ENCODE data around the gene MYOZ3.

MYOZ3 gene

DNA sequence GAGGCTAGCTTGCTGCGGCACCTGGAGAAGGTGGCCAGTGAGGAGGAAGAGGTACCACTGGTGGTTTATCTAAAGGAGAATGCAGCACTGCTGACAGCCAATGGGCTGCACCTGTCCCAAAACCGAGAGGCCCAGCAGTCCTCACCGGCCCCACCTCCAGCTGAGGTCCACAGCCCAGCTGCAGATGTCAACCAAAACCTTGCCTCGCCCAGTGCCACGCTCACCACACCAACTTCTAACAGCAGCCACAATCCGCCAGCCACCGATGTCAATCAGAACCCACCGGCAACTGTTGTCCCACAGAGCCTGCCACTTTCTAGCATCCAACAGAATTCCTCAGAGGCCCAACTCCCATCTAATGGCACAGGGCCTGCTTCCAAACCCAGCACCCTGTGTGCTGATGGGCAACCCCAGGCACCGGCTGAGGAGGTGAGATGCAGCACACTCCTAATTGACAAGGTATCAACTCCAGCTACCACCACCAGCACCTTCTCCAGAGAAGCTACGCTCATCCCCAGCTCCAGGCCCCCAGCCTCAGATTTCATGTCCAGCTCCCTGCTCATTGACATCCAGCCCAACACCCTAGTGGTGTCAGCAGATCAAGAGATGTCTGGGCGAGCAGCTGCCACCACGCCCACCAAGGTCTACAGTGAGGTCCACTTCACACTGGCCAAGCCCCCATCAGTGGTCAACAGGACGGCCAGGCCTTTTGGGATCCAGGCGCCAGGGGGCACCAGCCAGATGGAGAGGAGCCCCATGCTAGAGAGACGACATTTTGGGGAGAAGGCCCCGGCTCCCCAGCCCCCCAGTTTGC lies 12.6 kb upstream of the MYOZ3 start:
- in situ Hi-C loops (cut with MboI; ENCODE audit: low sequenced_read_pairs, unreplicated experiment) = no loop called here
- DNase-seq (ENCODE audit: low spot score) = no peak
- TF ChIP-seq, protein P1, sequence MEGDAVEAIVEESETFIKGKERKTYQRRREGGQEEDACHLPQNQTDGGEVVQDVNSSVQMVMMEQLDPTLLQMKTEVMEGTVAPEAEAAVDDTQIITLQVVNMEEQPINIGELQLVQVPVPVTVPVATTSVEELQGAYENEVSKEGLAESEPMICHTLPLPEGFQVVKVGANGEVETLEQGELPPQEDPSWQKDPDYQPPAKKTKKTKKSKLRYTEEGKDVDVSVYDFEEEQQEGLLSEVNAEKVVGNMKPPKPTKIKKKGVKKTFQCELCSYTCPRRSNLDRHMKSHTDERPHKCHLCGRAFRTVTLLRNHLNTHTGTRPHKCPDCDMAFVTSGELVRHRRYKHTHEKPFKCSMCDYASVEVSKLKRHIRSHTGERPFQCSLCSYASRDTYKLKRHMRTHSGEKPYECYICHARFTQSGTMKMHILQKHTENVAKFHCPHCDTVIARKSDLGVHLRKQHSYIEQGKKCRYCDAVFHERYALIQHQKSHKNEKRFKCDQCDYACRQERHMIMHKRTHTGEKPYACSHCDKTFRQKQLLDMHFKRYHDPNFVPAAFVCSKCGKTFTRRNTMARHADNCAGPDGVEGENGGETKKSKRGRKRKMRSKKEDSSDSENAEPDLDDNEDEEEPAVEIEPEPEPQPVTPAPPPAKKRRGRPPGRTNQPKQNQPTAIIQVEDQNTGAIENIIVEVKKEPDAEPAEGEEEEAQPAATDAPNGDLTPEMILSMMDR (IDR thresholded peaks at IDR 0.05; ENCODE audit: borderline replicate concordance, control extremely low read depth, extremely low read depth, insufficient read depth, missing control alignments) = no peak

DNA sequence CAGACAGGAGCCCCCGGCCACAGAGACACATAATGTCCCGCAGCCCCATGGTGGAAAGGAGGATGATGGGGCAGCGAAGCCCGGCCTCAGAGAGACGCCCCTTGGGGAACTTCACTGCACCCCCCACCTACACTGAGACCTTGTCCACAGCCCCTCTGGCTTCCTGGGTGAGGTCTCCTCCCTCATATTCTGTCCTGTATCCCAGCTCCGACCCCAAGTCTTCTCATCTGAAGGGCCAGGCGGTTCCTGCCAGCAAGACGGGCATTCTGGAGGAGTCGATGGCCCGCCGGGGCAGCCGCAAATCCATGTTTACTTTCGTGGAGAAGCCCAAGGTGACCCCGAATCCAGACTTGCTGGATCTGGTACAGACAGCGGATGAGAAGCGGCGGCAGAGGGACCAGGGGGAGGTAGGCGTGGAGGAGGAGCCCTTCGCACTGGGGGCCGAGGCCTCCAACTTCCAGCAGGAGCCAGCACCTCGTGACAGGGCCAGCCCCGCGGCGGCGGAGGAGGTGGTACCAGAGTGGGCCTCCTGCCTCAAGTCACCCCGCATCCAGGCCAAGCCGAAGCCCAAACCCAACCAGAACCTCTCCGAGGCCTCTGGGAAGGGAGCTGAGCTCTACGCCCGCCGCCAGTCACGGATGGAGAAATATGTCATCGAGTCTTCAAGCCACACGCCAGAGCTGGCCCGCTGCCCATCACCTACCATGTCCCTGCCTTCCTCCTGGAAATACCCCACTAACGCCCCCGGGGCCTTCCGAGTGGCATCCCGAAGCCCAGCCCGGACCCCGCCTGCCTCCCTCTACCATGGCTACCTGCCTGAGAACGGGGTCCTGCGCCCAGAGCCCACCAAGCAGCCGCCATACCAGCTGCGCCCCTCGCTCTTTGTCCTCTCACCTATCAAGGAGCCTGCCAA lies 11.7 kb upstream of the MYOZ3 start:
- no peak for DNase-seq (ENCODE audit: low spot score)
- TF ChIP-seq, protein P1 (IDR thresholded peaks at IDR 0.05; ENCODE audit: borderline replicate concordance, control extremely low read depth, extremely low read depth, insufficient read depth, missing control alignments) = no peak
- in situ Hi-C loops (cut with MboI; ENCODE audit: low sequenced_read_pairs, unreplicated experiment) = loop anchor here (5.0 to 25.0 kb wide), 2 partner anchors 87 to 187 kb away; no protein-coding TSS in a partner anchor

DNA sequence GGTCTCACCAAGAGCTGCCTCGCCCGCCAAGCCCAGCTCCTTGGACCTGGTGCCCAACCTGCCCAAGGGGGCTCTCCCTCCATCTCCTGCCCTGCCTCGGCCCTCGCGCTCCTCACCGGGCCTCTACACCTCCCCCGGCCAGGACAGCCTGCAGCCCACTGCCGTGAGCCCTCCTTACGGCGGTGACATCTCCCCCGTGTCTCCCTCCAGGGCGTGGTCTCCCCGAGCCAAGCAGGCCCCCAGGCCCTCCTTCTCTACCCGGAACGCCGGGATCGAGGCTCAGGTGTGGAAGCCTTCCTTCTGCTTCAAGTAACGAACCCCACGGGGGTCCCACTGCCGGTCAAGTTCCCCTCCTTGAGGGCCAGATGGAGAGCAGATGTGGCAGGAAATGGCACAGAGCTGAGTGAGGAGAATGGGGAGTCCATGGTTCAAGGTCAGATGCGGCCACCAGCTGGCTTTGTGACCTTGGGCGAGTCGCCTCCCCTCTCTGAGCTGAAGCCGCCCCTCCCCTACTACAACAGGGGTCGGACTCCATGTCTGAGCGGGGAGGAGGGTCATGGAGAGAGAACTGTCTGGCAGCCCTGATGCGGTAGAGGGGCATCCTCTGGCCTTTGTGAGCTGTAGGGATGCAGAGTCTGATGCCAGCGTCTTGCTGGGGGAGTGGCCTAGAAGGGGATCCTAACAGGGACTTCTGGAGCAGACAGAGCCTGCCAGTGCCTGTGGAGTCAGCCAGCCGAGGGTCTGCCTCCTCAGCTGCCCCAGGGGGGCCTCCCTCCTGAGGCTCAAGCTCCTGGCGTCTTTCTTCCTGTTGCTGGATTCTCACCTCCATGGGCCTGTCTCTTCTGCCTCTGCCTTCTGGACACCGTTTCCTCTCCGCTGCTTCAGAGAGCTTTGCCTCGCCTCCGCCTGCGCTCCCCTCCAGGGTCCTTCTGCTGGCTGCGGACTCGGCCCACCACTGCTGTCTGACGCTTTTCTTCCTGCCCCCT lies 10.7 kb upstream of the MYOZ3 start:
- TF ChIP-seq, protein P1 (IDR thresholded peaks at IDR 0.05; ENCODE audit: borderline replicate concordance, control extremely low read depth, extremely low read depth, insufficient read depth, missing control alignments) = no peak
- in situ Hi-C loops (cut with MboI; ENCODE audit: low sequenced_read_pairs, unreplicated experiment) = loop anchor here (5.0 to 25.0 kb wide), 2 partner anchors 88 to 188 kb away; no protein-coding TSS in a partner anchor
- no peak for DNase-seq (ENCODE audit: low spot score)

DNA sequence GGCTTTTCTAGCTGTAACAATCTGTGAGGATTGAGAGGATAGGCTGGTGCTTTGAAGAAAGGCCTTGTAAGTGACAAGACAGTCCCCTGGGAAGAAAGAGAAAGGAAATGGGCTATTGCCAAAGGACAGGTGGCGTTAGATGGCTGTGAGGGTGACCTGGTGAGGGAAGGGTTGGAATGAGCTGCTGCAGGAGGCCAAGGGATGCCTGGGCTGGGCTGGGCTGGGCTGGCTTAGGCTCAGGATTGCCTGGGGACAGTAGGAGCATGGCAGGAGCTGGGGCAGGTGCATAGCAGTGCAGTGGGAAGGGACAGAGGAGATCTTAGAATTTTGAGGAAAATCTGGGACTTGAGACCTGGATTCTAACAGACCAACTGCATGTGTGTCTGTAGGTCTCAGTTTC lies 9.7 kb upstream of the MYOZ3 start:
- in situ Hi-C loops (cut with MboI; ENCODE audit: low sequenced_read_pairs, unreplicated experiment) = loop anchor here (5.0 to 25.0 kb wide), 2 partner anchors 89 to 189 kb away; no protein-coding TSS in a partner anchor

DNA sequence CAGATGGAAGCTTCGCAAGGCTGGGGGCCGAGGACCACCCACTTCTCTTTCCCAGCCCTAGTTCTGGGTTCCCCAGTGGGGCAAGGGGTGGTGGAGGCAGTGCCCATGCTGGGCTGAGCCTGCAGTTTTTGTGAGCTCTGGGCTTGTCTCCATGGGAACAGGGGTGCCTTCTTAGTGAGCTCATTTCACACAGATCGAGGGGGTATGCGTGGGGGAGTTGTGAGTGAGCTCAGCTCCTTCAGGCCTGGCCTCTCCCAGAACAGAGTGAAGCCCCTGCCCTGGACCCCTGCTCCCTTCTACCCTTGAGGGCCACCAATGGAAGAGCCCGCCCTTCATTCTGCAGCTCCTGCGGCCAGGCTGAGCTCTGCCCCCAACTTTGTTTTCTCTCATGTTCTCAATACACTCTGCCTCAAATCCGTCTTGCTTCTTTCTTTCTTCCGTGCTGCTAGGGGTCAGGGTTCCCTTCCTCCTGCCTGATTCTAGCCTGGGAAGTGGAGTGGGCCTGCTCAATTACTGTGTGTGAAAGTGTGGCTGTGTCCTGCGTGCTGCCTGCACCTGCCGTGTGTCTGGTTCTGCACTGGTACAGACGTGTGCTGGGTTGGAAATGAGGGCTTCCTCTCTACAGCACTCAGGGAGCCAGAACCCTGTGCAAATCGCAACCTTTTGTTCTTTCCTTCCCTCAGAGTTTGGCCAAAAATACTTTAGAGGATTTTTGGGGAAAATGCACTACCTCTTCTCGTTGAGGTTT lies 9.0 kb upstream of the MYOZ3 start:
- TF ChIP-seq, protein P1 (IDR thresholded peaks at IDR 0.05; ENCODE audit: borderline replicate concordance, control extremely low read depth, extremely low read depth, insufficient read depth, missing control alignments) = no peak
- in situ Hi-C loops (cut with MboI; ENCODE audit: low sequenced_read_pairs, unreplicated experiment) = loop anchor here (5.0 to 25.0 kb wide), 2 partner anchors 90 to 190 kb away; no protein-coding TSS in a partner anchor
- no peak for DNase-seq (ENCODE audit: low spot score)

More for the DNA sequence above, 9.7 kb upstream of the MYOZ3 start:
- TF ChIP-seq, protein P1 (IDR thresholded peaks at IDR 0.05; ENCODE audit: borderline replicate concordance, control extremely low read depth, extremely low read depth, insufficient read depth, missing control alignments) = no peak
- no peak for DNase-seq (ENCODE audit: low spot score)

Measured in GM13976 (cell line).